Measurements from ENCODE around the gene ADAMTS5. TPM values are rescaled to one million over a fixed set of nuclear protein-coding genes. Genes with fewer than 3 reads are reported as not detected.

The ADAMTS5 gene
- total RNA-seq, 4 donors from 2014 or later = 28.4 to 91.4 (median 47.4) TPM

- DNase-seq (ENCODE audit: low spot score) (no peak), ATAC-seq (ENCODE audit: low FRiP score) (no peak)
- no peak for TF ChIP-seq CTCF (IDR thresholded peaks at IDR 0.05)
These were observed 3.3 kb upstream of the ADAMTS5 start for GRCh38 chr21:26969971-26970725.

GRCh38 chr21:26966649-26967061, 233 bp downstream of the ADAMTS5 start:
- TF ChIP-seq CTCF (IDR thresholded peaks at IDR 0.05) = no peak
- DNase-seq (ENCODE audit: low spot score) = no peak
- ATAC-seq (ENCODE audit: low FRiP score) = no peak

- peak; percentile 44 for ATAC-seq (ENCODE audit: low FRiP score)
- TF ChIP-seq CTCF (IDR thresholded peaks at IDR 0.05) = no peak
- peak; percentile 24 for DNase-seq (ENCODE audit: low spot score)
These were observed 844 bp downstream of the ADAMTS5 start for GRCh38 chr21:26965907-26966581.

GRCh38 chr21:26965040-26965906, 1.6 kb downstream of the ADAMTS5 start:
- TF ChIP-seq CTCF (IDR thresholded peaks at IDR 0.05) = no peak
- no peak for ATAC-seq (ENCODE audit: low FRiP score)
- DNase-seq (ENCODE audit: low spot score) = no peak

- no peak for TF ChIP-seq CTCF (IDR thresholded peaks at IDR 0.05)
- no peak for ATAC-seq (ENCODE audit: low FRiP score)
- no peak for DNase-seq (ENCODE audit: low spot score)
These were observed 2.6 kb downstream of the ADAMTS5 start for GRCh38 chr21:26964170-26964778.

- TF ChIP-seq CTCF (IDR thresholded peaks at IDR 0.05) = no peak
- no peak for ATAC-seq (ENCODE audit: low FRiP score)
- DNase-seq (ENCODE audit: low spot score) = no peak
These were observed 4.2 kb downstream of the ADAMTS5 start for GRCh38 chr21:26962621-26963181.
